Gastroesophageal sphincter (tissue), 3 donors: ENCODE data around the gene ZNF613.

Source experiments
- CTCF ChIP-seq, 4 experiments: fragments of 200-600 bp in 2 of 4; fragments of 450-650 bp in 2 of 4; sonication (generic) in 1 of 4; IDR thresholded peaks; one replicate each; pipeline ENCODE4 v1.5.1; 2017 to 2019; ENCODE audit warnings: antibody characterized with exemption in 4 of 4, mild to moderate bottlenecking in 2 of 4, moderate library complexity in 2 of 4
- POLR2A ChIP-seq, 2 donors: fragments of 450-650 bp; IDR thresholded peaks; one replicate each; pipeline ENCODE4 v1.6.1; 2017; ENCODE audit warnings: antibody characterized with exemption in 2 of 2, mild to moderate bottlenecking in 2 of 2, moderate library complexity in 1 of 2

DNA sequence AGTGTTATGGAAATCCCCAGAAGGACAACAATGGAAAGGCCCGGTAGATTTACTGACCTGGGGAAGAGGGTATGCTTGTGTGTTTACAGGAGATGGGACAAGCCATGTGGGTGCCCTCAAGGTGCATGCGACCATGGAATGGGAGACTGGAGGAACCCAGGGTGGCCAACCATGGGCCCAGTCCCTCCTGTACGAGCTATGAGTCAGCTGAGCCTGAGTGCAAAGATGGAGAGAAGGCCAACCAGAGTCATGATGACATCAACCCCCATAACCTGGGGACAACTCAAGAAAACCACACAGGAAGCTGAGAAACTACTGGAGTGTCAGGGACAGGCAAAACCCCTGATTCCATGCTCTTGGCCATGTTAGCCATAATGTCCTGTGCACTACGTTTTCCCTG, 51.6 kb downstream of the ZNF613 start:
- TF ChIP-seq CTCF (IDR thresholded peaks at IDR 0.05) (no peak), POLR2A (IDR thresholded peaks at IDR 0.05) (no peak)
